HG03558 (cell line): ENCODE data around the gene RPS18.

Experiments
- ATAC-seq: cut with Tn5 transposase; IDR thresholded peaks from one replicate; pipeline ENCODE4 v1.9.1; 2021; ENCODE audit warnings: moderate number of reproducible peaks; ENCODE audit not compliant: unreplicated experiment; ENCODE audit errors: extremely low read depth

Gene RPS18

DNA sequence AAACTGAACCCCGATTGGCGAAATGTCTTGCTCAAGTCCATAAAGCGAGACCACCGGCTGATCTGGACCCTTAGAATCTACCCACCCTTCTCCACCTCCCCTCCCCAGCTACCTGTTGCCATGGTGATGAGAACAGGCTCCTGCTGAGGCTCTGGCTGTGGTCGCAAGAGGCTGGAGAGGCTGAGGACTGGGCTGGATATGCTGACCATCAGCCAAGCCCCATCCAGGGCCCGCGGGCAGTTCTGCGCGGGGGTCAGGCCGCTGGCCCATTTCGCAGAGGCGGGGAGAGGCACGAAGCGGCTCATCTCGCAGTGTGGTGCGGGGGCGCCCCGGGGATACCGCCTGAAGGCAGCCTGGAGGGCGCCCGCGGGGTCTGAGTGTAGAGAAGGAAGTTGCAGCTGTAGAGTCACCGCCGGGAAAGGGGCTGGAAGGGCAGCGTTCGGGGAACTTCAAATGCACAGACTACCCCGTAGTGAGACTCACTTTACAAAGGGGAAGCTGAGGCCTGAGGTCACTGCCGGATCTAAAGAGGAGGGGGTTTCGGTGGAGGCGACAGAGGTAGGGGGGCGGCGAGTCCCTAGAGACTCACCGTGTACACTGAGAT is 41.3 kb downstream of the RPS18 start:
- ATAC-seq, result no peak

DNA sequence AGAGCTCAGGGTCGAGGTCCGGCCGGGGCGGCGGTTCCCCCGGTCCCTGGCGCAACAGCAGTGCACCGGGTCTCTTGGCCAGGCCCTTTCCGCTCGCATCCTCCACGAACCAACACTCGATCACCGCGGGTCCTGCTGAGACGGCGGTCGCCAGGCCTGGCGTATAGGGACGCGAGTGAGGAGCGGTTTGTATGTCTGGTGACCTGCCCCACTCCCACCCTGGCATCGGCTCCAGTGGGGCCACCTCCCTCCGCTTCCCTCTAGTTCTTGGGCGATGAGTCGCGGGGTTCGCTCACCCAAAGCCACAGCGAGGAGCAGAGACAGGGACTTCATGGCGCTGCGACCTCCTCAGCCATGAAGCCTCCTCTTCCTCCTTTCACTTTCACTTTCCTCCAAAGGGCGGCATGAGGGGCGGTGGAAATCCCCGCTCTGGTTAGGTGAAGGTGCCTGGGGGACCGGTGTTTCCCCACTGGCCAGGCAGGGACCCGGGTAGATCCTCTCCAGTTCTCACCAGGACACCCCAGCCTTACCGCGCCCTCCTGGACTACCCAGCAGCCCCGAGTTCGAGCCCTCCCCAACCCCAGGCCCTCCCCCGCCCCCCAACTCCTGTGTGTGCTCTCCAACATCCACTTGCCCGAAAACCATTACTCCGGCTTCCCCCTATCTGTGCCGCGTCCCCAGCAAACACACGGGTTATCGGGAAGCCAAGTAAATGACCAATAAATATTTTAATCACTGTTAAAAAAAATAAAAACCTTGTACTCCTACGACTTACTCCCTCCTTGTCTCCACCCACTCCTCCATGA is 42.0 kb downstream of the RPS18 start, which contains the start of gene TAPBP:
TSS of gene TAPBP (minus strand) at position 370 of the 806 bp plus-strand sequence. CDS start at position 333, 37 bp downstream.
- ATAC-seq, result no peak

GRCh38 chr6:33314515-33314942 is 42.7 kb downstream of the RPS18 start:
- no peak for ATAC-seq

DNA sequence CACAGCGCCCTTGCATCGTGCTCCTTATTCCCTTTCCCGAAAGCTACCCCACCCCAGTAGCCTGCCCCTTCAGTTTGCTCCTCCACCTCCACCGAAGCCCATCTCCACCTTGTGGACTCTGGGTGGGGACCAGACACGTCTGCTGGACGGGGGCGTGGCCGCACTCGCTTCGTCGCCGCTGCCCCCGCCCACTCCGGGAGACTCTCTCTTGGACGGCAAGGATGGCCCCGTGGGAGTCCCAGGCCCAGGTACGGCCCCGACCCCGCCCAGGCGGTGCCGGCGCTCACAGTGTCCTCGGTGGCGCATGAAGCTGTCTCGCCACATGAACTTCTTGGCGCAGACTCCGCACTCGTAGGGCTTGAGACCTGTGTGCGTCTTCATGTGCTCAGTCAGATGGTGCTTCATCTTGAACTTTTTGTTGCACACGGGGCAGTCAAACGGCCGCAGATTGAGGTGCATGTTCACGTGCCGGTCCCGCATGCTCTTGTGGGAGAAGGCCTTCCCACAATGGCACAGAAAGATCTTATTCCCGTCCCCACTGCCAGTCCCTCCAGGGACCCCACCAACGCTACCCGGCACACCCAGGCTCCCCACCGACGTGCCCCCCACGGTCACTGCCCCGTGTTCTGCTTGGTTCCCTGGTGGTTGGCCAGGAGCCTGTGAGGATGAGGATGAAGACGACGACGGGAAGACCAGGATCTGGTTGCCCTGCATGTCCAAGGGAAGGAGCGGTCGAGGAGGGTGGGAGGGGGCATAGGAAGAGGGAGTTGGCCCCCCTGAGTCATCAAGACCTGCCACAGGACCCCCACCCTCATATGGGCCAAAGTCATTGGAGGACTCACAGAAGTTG is 43.3 kb downstream of the RPS18 start:
- ATAC-seq, result no peak

- ATAC-seq, result no peak
These were observed 44.1 kb downstream of the RPS18 start for GRCh38 chr6:33315793-33316602.

- no peak for ATAC-seq
These were observed 44.9 kb downstream of the RPS18 start for GRCh38 chr6:33316603-33317418.

GRCh38 chr6:33317419-33317668 is 45.5 kb downstream of the RPS18 start:
- no peak for ATAC-seq

GRCh38 chr6:33317669-33318425 is 46.0 kb downstream of the RPS18 start, which contains the start of gene ZBTB22:
ZBTB22 (minus strand) TSS chr6:33317744; CDS start chr6:33316916, 828 bp downstream.
- ATAC-seq, result no peak

- no peak for ATAC-seq
These were observed 46.7 kb downstream of the RPS18 start for GRCh38 chr6:33318426-33319073.

- ATAC-seq, result no peak
These were observed 48.1 kb downstream of the RPS18 start for GRCh38 chr6:33319939-33320314.

- ATAC-seq, result no peak
These were observed 48.7 kb downstream of the RPS18 start for GRCh38 chr6:33320315-33321181.

DNA sequence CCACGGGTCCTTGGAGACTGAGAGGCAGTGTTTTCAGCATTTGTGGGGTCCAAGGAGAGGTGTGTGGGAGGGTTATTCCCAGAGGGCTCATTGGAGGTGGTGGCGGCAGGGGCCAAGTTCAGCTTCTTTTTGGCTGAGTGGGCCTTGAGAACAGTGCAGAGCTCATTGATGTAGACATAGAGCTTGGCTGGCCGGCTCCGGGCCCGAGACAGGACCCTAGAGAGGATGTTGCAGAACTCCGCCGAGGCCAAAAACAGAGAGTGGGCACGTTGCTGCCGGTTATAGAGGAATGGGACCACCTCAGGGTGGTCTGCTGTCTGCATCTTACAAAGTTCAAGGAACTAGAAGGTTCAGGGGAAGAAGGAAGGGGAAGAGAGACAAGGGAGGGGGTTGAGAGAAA is 49.4 kb downstream of the RPS18 start:
- ATAC-seq, result no peak

GRCh38 chr6:33323623-33323948 is 51.7 kb downstream of the RPS18 start:
- ATAC-seq, result no peak

DNA sequence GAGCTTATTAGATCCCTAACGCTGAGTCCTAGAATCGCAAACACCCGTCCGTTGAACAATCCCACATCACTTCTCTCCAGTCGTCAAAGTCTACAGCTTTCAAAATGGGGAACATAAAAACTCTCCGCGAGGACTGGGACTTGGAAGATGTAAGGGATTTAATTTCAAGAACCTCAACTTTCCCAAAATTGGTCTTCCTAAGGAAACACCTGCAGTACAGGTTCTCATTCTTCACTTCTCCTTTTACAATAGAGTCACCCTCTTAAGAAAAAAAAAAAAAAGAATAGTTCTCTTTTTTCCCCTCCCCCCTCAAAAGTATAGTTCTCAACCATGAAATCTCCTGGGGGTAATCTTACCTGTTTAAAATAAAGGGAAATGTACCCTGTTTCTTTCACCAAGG is 52.2 kb downstream of the RPS18 start:
- no peak for ATAC-seq
